Amniotic epithelial cell (primary cell): ENCODE data around the gene GDPD5.
"Not testable (repeated sequence)": the region's sequence is repeated elsewhere in the genome, so short reads cannot be mapped to it uniquely, and the experiment has no call there.

ENCODE experiments used
- DNase-seq: peaks from one replicate; pipeline ENCODE4 v3.0.0-alpha.2; 2010; ENCODE audit warnings: low read depth

GDPD5 gene

GRCh38 chr11:75426720-75427086, 99.0 kb downstream of the GDPD5 start:
- DNase-seq = no peak

GRCh38 chr11:75425422-75425821, 100.3 kb downstream of the GDPD5 start:
- no peak for DNase-seq

GRCh38 chr11:75424396-75424795, 101.3 kb downstream of the GDPD5 start:
- DNase-seq = no peak

- DNase-seq = no peak
Measured at GRCh38 chr11:75423721-75424120, 102.0 kb downstream of the GDPD5 start.

GRCh38 chr11:75422248-75423231, 103.2 kb downstream of the GDPD5 start:
- no peak for DNase-seq

- no peak for DNase-seq
Measured at GRCh38 chr11:75421902-75422247, 103.9 kb downstream of the GDPD5 start.

- DNase-seq = no peak
Measured at GRCh38 chr11:75421035-75421602, 104.6 kb downstream of the GDPD5 start.

- no peak for DNase-seq
Measured at GRCh38 chr11:75420224-75421034, 105.3 kb downstream of the GDPD5 start.

- DNase-seq = no peak
Measured at GRCh38 chr11:75413864-75414263, 111.9 kb downstream of the GDPD5 start.

GRCh38 chr11:75413146-75413545, 112.6 kb downstream of the GDPD5 start:
- not testable (repeated sequence) for DNase-seq

GRCh38 chr11:75409971-75410370, 115.8 kb downstream of the GDPD5 start:
- DNase-seq = not testable (repeated sequence)

GRCh38 chr11:75408957-75409219, 116.9 kb downstream of the GDPD5 start:
- DNase-seq = no peak

- no peak for DNase-seq
Measured at GRCh38 chr11:75406338-75406777, 119.4 kb downstream of the GDPD5 start.

GRCh38 chr11:75403983-75404658, 121.6 kb downstream of the GDPD5 start:
- no peak for DNase-seq

- no peak for DNase-seq
Measured at GRCh38 chr11:75403037-75403436, 122.7 kb downstream of the GDPD5 start.

- DNase-seq = no peak
Measured at GRCh38 chr11:75402002-75402773, 123.6 kb downstream of the GDPD5 start.

GRCh38 chr11:75400146-75400865, 125.4 kb downstream of the GDPD5 start:
- no peak for DNase-seq

GRCh38 chr11:75399344-75400145, 126.2 kb downstream of the GDPD5 start, which contains the start of gene RPS3:
RPS3 (plus strand) TSS chr11:75399518; CDS start chr11:75399548, 30 bp downstream.
- peak; percentile 88 for DNase-seq

- DNase-seq = no peak
Measured at GRCh38 chr11:75398906-75399305, 126.8 kb downstream of the GDPD5 start.
